ENCODE measurements around the gene COP1. TPM values are rescaled to one million over a fixed set of nuclear protein-coding genes. Genes with fewer than 3 reads are reported as not detected.

The COP1 gene
- total and polyA plus RNA-seq, 10 of the 15 experiments (the other 5 are each of a cell fraction or from before 2014, with no cell fraction given) = 17.7 to 49.9 (median 38.7) TPM

GRCh38 chr1:175951627-175952026 lies 255.5 kb downstream of the COP1 start:
- ChIA-PET RAD21 (ENCODE audit: unreplicated experiment) (no interaction called here), CTCF (no interaction called here), SMC1A (ENCODE audit: uncharacterized antibody, unreplicated experiment) (no interaction called here), POLR2A (no interaction called here)
- Histone ChIP-seq H3K4me1 (ENCODE audit: control insufficient read depth, insufficient read depth, low read length) (no peaks in the 10 kb centered on the region), H3K9me3 (replicated peaks; ENCODE audit: control insufficient read depth, insufficient read depth, low read length) (no peaks in the 10 kb centered on the region; the same call in 2 of the 3 replicates), H3K4me3 (no peak overlapping the region), H3K79me2 (ENCODE audit: control insufficient read depth, insufficient read depth, low read length) (no peaks in the 10 kb centered on the region), H3K4me2 (ENCODE audit: control insufficient read depth, insufficient read depth) (no peak overlapping the region), H3K27me3 (replicated peaks in 1 of 2; ENCODE audit: control insufficient read depth in 2 of 2, insufficient read depth in 2 of 2, low read length in 1 of 2) (no peaks in the 10 kb centered on the region), H2AFZ (ENCODE audit: control insufficient read depth, low read depth, low read length) (no peak overlapping the region), H3K27ac (ENCODE audit: control insufficient read depth, insufficient read depth) (no peak overlapping the region), H3K36me3 (ENCODE audit: control insufficient read depth in 2 of 2, insufficient read depth in 2 of 2, low read length in 1 of 2) (no peaks in the 10 kb centered on the region; a peak in 1 of 4 replicates), H4K20me1 (ENCODE audit: control insufficient read depth, insufficient read depth) (no peaks in the 10 kb centered on the region), H3K9ac (ENCODE audit: control insufficient read depth, insufficient read depth, low read length) (no peak overlapping the region)
- ATAC-seq (no peak), FAIRE-seq (no peak), DNase-seq (ENCODE audit: low read depth, low spot score) (no peak)
- no TSS peak for BruUV-seq (replicated peaks)
- WGBS (ENCODE audit: insufficient coverage, insufficient replicate concordance, low lambda C conversion rate, missing lambda C conversion rate) = 100% methylated on average over 1 of the region's 1 CpG
- in situ Hi-C loops (cut with MboI) (no loop called here), intact Hi-C loops (cut with micrococcal nuclease; ENCODE audit: unreplicated experiment) (no loop called here)
- TF ChIP-seq CBX3 (IDR thresholded peaks at IDR 0.05; ENCODE audit: borderline replicate concordance, low read depth) (no peak), FOXK2 (IDR thresholded peaks at IDR 0.05) (no peak), ELK1 (IDR thresholded peaks at IDR 0.05; ENCODE audit: low read depth, low read length) (no peak), BCL11A (IDR thresholded peaks at IDR 0.05; ENCODE audit: low read depth, low read length) (no peak), TARDBP (IDR thresholded peaks at IDR 0.05; ENCODE audit: borderline replicate concordance) (no peak), E4F1 (IDR thresholded peaks at IDR 0.05; ENCODE audit: borderline replicate concordance, partially characterized antibody) (no peak), E2F4 (IDR thresholded peaks at IDR 0.05; ENCODE audit: low read depth, low read length) (no peak), ATF3 (IDR thresholded peaks at IDR 0.05; ENCODE audit: borderline replicate concordance, extremely low read depth, low read depth, low read length) (no peak), IKZF2 (IDR thresholded peaks at IDR 0.05) (no peak), SMAD5 (IDR thresholded peaks at IDR 0.05; ENCODE audit: low read depth) (no peak), MXI1 (IDR thresholded peaks at IDR 0.05; ENCODE audit: low read depth, low read length) (no peak), BHLHE40 (IDR thresholded peaks at IDR 0.05; ENCODE audit: borderline replicate concordance in 1 of 2, low read depth in 2 of 2, low read length in 1 of 2) (no peak), CEBPZ (IDR thresholded peaks at IDR 0.05; ENCODE audit: low read depth, low read length) (no peak), PKNOX1 (IDR thresholded peaks at IDR 0.05) (no peak), SPI1 (IDR thresholded peaks at IDR 0.05; ENCODE audit: borderline replicate concordance, insufficient read depth, low read depth, low read length) (no peak)
